ENCODE measurements around the gene PHLPP1. TPM values are rescaled to one million over a fixed set of nuclear protein-coding genes. Genes with fewer than 3 reads are reported as not detected.

The PHLPP1 gene
- total and polyA plus RNA-seq, 2 donors (not counting 1 experiment from before 2014, with no cell fraction given), result 3.6 to 5.0 TPM

- Histone ChIP-seq H3K36me3 (ENCODE audit: control insufficient read depth, insufficient read depth, low read length) (no peaks in the 10 kb centered on the region), H3K27ac (ENCODE audit: insufficient read depth, low read length) (no peak overlapping the region), H2AFZ (ENCODE audit: low read length) (no peak overlapping the region)
Measured at GRCh38 chr18:62964432-62964831, 249.1 kb downstream of the PHLPP1 start.

GRCh38 chr18:62967089-62967488, 251.7 kb downstream of the PHLPP1 start:
- TF ChIP-seq CTCF (conservative IDR thresholded peaks at IDR 0.05 in 1 of 2, IDR thresholded peaks at IDR 0.05 in 1 of 2; ENCODE audit: low read depth in 1 of 2, low read length in 2 of 2), result no peak
- TF ChIP-seq EZH2 (IDR thresholded peaks at IDR 0.05; ENCODE audit: low read length, missing control alignments), result no peak
- no peak overlapping the region for H3K27ac ChIP-seq (ENCODE audit: insufficient read depth, low read length)
- H2AFZ ChIP-seq (ENCODE audit: low read length), result no peak overlapping the region
- H3K9ac ChIP-seq (ENCODE audit: insufficient read depth, low read length), result no peak overlapping the region
- no peaks in the 10 kb centered on the region for H3K79me2 ChIP-seq (ENCODE audit: control insufficient read depth, insufficient read depth, low read length)
- no peaks in the 10 kb centered on the region for H3K4me1 ChIP-seq (ENCODE audit: control insufficient read depth, extremely low read depth, insufficient read depth, low read length)
- no peaks in the 10 kb centered on the region for H3K36me3 ChIP-seq (ENCODE audit: control insufficient read depth, insufficient read depth, low read length)
- no peak overlapping the region for H3K4me2 ChIP-seq (ENCODE audit: extremely low read depth, insufficient read depth, low read length)
- H3K9me3 ChIP-seq (ENCODE audit: control insufficient read depth, insufficient read depth, low read depth, low read length), result no peaks in the 10 kb centered on the region
- no peak for DNase-seq (ENCODE audit: low read depth in 2 of 2)
- H4K20me1 ChIP-seq (ENCODE audit: control insufficient read depth, extremely low read depth, insufficient read depth, low read length), result no peaks in the 10 kb centered on the region
- no peak overlapping the region for H3K4me3 ChIP-seq (replicated peaks in 1 of 4; ENCODE audit: control extremely low read depth in 1 of 4, insufficient read depth in 1 of 4, low read depth in 3 of 4, low read length in 4 of 4)
- H3K27me3 ChIP-seq (ENCODE audit: control insufficient read depth, insufficient read depth, low read length), result no peaks in the 10 kb centered on the region

More at GRCh38 chr18:62964432-62964831, 249.1 kb downstream of the PHLPP1 start:
- Histone ChIP-seq H3K9me3 (ENCODE audit: control insufficient read depth, insufficient read depth, low read depth, low read length) (no peaks in the 10 kb centered on the region), H3K9ac (ENCODE audit: insufficient read depth, low read length) (no peak overlapping the region), H3K27me3 (ENCODE audit: control insufficient read depth, insufficient read depth, low read length) (no peaks in the 10 kb centered on the region), H3K4me1 (ENCODE audit: control insufficient read depth, extremely low read depth, insufficient read depth, low read length) (peaks cover 2% of the 10 kb centered on the region), H3K4me2 (ENCODE audit: extremely low read depth, insufficient read depth, low read length) (no peak overlapping the region), H3K4me3 (replicated peaks in 1 of 4; ENCODE audit: control extremely low read depth in 1 of 4, insufficient read depth in 1 of 4, low read depth in 3 of 4, low read length in 4 of 4) (no peak overlapping the region), H4K20me1 (ENCODE audit: control insufficient read depth, extremely low read depth, insufficient read depth, low read length) (no peaks in the 10 kb centered on the region), H3K79me2 (ENCODE audit: control insufficient read depth, insufficient read depth, low read length) (no peaks in the 10 kb centered on the region)
- TF ChIP-seq EZH2 (IDR thresholded peaks at IDR 0.05; ENCODE audit: low read length, missing control alignments) (no peak), CTCF (conservative IDR thresholded peaks at IDR 0.05 in 1 of 2, IDR thresholded peaks at IDR 0.05 in 1 of 2; ENCODE audit: low read depth in 1 of 2, low read length in 2 of 2) (no peak)
- no peak for DNase-seq (ENCODE audit: low read depth in 2 of 2)

- Histone ChIP-seq H3K9me3 (ENCODE audit: control insufficient read depth, insufficient read depth, low read depth, low read length) (no peaks in the 10 kb centered on the region), H4K20me1 (ENCODE audit: control insufficient read depth, extremely low read depth, insufficient read depth, low read length) (no peaks in the 10 kb centered on the region), H3K27me3 (ENCODE audit: control insufficient read depth, insufficient read depth, low read length) (no peaks in the 10 kb centered on the region), H3K4me2 (ENCODE audit: extremely low read depth, insufficient read depth, low read length) (no peak overlapping the region), H3K27ac (ENCODE audit: insufficient read depth, low read length) (no peak overlapping the region), H3K79me2 (ENCODE audit: control insufficient read depth, insufficient read depth, low read length) (no peaks in the 10 kb centered on the region), H3K4me3 (replicated peaks in 1 of 4; ENCODE audit: control extremely low read depth in 1 of 4, insufficient read depth in 1 of 4, low read depth in 3 of 4, low read length in 4 of 4) (no peak overlapping the region), H2AFZ (ENCODE audit: low read length) (no peak overlapping the region), H3K4me1 (ENCODE audit: control insufficient read depth, extremely low read depth, insufficient read depth, low read length) (no peaks in the 10 kb centered on the region), H3K36me3 (ENCODE audit: control insufficient read depth, insufficient read depth, low read length) (peaks cover 6% of the 10 kb centered on the region), H3K9ac (ENCODE audit: insufficient read depth, low read length) (no peak overlapping the region)
- DNase-seq (ENCODE audit: low read depth in 2 of 2), result no peak
- TF ChIP-seq EZH2 (IDR thresholded peaks at IDR 0.05; ENCODE audit: low read length, missing control alignments), result no peak
- no peak for TF ChIP-seq CTCF (conservative IDR thresholded peaks at IDR 0.05 in 1 of 2, IDR thresholded peaks at IDR 0.05 in 1 of 2; ENCODE audit: low read depth in 1 of 2, low read length in 2 of 2)
Measured at GRCh38 chr18:62973689-62974088, 258.3 kb downstream of the PHLPP1 start.
